ENCODE results near the gene SLC4A2. TPM values are rescaled to one million over a fixed set of nuclear protein-coding genes. Genes with fewer than 3 reads are reported as not detected.

The SLC4A2 gene
- total RNA-seq, 2 donors from 2014 or later, result 50.1 to 147 TPM

DNA sequence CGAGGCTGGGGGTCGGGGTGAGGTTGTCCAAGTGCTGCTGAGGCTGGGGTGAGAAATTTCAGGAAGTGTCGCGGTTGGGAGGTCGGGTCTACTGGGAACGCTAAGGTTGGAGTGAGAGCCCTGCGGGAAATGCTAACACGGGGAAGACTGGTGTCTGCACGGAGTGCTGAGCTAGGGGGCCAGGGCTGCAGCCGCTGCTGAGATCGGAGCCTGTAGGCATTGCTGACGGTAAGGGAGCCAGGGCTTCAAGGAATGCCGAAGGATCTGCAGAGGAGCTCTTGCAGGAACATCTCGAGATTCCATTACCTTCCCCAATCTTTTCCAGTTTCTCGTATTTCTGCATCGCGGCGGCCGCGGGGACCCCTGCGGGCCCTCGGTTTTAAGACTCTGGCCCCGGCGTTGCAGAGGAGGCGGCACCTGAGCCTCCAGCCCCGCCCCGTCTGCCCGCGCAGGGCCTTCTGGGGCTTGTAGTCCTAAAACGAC, 1.8 kb upstream of the SLC4A2 start, which contains the start of gene CDK5:
Gene CDK5 (minus strand): TSS at position 392 of the 483 bp plus-strand sequence. CDS start 49 bp downstream, at position 343.
- Histone ChIP-seq H3K27ac (peak within 1 kb of the TSS; percentile 92 to 98 (median 96)), H3K4me1 (peaks cover 46% of the 10 kb centered on the region), H3K4me3 (peak within 1 kb of the TSS; percentile 49 to 57), H3K9me3 (no peaks in the 10 kb centered on the region), H3K36me3 (replicated peaks in 1 of 2; ENCODE audit: insufficient read depth in 1 of 2, low read depth in 2 of 2) (no peaks in the 10 kb centered on the region), H3K27me3 (no peaks in the 10 kb centered on the region)
- ATAC-seq, result no peak
- TF ChIP-seq CTCF (IDR thresholded peaks at IDR 0.05) (no peak), POLR2A (IDR thresholded peaks at IDR 0.05) (no peak)
- WGBS, 2 donors, result 1 to 3% methylated on average over 14 to 30 of the region's 30 CpGs
- intact Hi-C loops (cut with DNase I), result no loop called here
- peak in 1 of 4 donors; percentile 35 for DNase-seq

- peak overlapping the region in 1 of 2 donors; percentile 57 for H3K4me3 ChIP-seq
- 1 to 4% methylated on average over 5 to 46 of the region's 46 CpGs for WGBS, 2 donors
- intact Hi-C loops (cut with DNase I), result no loop called here
- H3K4me1 ChIP-seq, result peaks cover 49% of the 10 kb centered on the region
- H3K27ac ChIP-seq, result peak overlapping the region; percentile 92 to 98 (median 96)
- peak; percentile 83 for ATAC-seq
- peak in 1 of 7 experiments; percentile 7 for TF ChIP-seq CTCF (IDR thresholded peaks at IDR 0.05)
- TF ChIP-seq POLR2A (IDR thresholded peaks at IDR 0.05), result peak; percentile 43 to 87 (median 83)
- peak; percentile 99 to 100 (median 99) for DNase-seq
- no peaks in the 10 kb centered on the region for H3K9me3 ChIP-seq
- no peaks in the 10 kb centered on the region for H3K36me3 ChIP-seq (replicated peaks in 1 of 2; ENCODE audit: insufficient read depth in 1 of 2, low read depth in 2 of 2)
- no peaks in the 10 kb centered on the region for H3K27me3 ChIP-seq
These were observed 1.2 kb upstream of the SLC4A2 start for GRCh38 chr7:151057989-151058780.

DNA sequence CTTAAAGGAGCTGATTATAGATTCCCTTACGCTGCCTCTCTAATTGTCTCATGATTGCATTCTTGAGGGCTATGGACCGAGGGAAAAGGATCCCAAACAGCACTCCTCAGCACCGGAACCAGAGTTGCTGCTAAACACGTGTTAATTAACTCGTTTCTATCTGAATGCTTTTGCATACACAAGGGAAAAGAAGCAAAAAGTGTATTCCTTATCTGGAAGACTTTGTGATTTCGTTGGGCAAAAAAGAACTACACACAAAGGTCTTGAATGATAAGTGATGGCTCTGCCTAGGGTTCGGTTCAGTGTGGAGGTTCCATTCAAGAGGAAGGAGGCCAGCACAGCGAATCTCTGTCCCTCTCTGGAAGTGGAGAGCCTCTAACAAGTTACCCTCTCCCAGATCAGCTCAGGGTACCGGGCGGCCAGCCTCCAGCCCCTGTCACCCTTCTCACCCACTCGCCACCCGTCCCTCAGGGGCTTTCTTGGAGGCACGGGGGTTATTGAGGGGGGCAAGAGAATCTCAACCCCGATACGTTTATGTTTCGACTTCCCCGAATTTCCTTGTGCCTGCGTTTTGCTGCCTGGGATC, 515 bp upstream of the SLC4A2 start:
- 5 to 6% methylated on average over 7 to 18 of the region's 18 CpGs for WGBS, 2 donors

DNA sequence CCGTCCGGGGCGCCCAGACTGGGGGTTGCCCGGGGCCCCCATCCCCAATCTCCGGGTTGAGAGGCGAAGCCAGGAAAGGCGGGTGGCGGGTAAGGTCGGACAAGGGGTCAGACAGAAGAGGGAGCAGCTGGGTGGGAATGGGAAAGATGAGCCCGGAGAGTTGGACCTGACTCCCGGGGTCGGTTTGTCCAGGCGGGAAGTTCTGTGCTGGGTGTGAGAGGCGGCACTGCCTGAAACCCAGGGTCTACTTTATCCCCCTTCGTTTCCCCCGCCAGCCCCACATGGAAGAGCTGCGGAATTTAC, 675 bp downstream of the SLC4A2 start:
- no peak for ATAC-seq

More for the DNA sequence above, 515 bp upstream of the SLC4A2 start:
- Histone ChIP-seq H3K4me3 (no peak overlapping the region), H3K9me3 (no peaks in the 10 kb centered on the region), H3K36me3 (replicated peaks in 1 of 2; ENCODE audit: insufficient read depth in 1 of 2, low read depth in 2 of 2) (no peaks in the 10 kb centered on the region), H3K4me1 (peaks cover 56% of the 10 kb centered on the region), H3K27me3 (no peaks in the 10 kb centered on the region), H3K27ac (peak overlapping the region; percentile 92 to 98 (median 96))
- intact Hi-C loops (cut with DNase I), result no loop called here
- DNase-seq, result peak in 1 of 4 donors; percentile 23
- no peak for ATAC-seq
- TF ChIP-seq POLR2A (IDR thresholded peaks at IDR 0.05), result no peak
- TF ChIP-seq CTCF (IDR thresholded peaks at IDR 0.05), result no peak

More for the DNA sequence above, 675 bp downstream of the SLC4A2 start:
- 0 to 3% methylated on average over 9 to 17 of the region's 17 CpGs for WGBS, 2 donors
- intact Hi-C loops (cut with DNase I), result no loop called here
- Histone ChIP-seq H3K27ac (peak overlapping the region; percentile 92 to 98 (median 96)), H3K27me3 (no peaks in the 10 kb centered on the region), H3K9me3 (no peaks in the 10 kb centered on the region), H3K4me1 (peaks cover 66% of the 10 kb centered on the region), H3K36me3 (replicated peaks in 1 of 2; ENCODE audit: insufficient read depth in 1 of 2, low read depth in 2 of 2) (peaks cover 2 to 6% of the 10 kb centered on the region in 2 donors), H3K4me3 (peak overlapping the region; percentile 48 to 73)
- TF ChIP-seq POLR2A (IDR thresholded peaks at IDR 0.05) (no peak), CTCF (IDR thresholded peaks at IDR 0.05) (no peak)
- DNase-seq, result no peak
